ENCODE measurements around the gene TENT5C. TPM values are rescaled to one million over a fixed set of nuclear protein-coding genes. Genes with fewer than 3 reads are reported as not detected.
"Not testable (repeated sequence)": the region's sequence is repeated elsewhere in the genome, so short reads cannot be mapped to it uniquely, and the experiment has no call there.

Gene TENT5C
- 1 to 10 TPM; 3.9 to 4.0 TPM for total RNA-seq

DNA sequence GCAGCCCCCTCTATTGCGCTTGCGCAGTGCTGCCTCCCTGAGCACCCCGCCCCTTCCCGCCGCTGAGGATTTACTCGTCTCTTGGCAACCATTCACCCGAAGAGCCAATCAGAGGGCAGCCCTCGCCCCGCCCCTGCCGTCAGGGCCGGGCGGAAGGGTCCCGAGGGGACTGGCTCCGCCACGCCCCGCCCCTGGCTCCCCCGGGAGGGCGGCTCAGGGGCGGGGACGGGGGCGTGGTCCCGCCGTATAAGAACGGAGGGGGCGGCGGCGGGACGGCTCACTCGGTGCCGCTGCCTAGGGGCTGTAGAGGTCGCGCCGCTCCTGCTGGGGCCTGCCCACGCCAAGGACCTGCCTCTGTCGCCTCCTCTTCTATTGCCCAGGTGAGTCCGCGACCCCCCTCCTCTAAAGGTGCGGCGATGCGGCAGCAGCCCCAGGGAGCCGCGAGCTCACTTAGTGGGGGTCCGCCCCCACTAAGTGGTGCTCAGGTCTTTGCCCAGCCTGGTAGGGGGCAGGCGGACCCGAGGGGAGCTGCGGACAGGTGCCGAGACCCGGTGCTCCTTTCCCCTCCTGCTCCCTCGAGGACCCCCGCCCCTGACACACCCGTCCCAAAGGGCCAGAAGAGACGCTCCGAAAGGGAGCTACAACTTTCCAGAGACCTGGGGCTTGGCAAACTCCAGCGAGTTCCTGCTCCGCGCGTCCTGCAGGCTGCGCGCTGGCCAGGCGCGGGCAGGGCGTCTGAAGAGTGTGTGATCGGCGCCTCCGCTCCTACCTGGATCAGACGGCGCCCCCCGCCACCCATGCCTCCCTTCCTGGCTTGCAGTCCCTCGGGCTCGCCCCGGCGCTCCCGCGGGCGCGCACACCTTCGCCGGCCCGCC is at the start of gene TENT5C:
TSS of gene TENT5C (plus strand) at position 275 of the 875 bp plus-strand sequence. CDS start 16,821 bp downstream, outside the sequence.
- CTCF ChIA-PET, result interaction anchor here (0.9 to 3.1 kb wide), 4 partner anchors 48 to 152 kb away, joined by 3 to 14 read pairs (median 6); no protein-coding TSS in a partner anchor
- POLR2A ChIA-PET, result interaction anchor here (0.6 to 2.4 kb wide), 9 partner anchors 10 to 59 kb away, joined by 3 to 11 read pairs (median 5); no protein-coding TSS in a partner anchor

DNA sequence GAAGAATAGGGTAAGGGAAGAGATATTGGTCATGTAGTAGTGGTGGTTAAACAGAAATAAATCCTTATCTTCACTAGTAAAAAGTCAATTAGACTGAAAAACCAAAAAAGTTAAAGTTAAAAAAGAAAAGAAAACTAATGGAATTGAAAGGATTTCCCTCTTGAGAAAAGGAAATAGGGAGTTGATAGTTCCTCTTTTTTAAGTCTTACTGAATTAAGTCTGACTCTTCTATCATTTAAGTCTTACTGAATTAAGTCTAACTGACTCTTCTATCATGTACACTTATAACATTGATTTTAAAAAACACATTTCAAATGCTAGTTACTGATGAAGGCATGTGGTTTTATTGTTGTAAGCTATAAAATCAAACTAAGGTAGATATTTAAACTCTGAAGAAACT is 49.5 kb upstream of the TENT5C start:
- CTCF ChIA-PET, result no interaction called here
- POLR2A ChIA-PET, result no interaction called here

DNA sequence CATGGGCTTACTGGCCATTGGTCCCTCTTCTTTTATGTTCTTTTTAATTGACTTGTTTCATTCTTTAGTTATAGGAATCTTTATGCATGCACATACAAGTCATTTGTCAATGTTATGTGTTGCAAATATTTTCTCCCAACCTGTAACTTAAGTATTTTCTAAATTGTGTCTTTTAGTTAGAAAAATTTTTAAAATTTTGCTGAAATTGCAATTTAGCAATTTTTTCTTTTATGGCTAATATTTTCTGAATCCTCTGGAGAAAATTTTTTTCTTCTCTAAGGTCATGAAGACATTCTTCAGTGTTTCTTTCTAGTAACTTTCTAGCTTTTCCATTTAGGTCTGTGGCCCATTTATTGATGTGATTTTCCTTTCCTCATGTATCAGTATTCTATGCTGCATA is 48.9 kb upstream of the TENT5C start:
- CTCF ChIA-PET, result no interaction called here

DNA sequence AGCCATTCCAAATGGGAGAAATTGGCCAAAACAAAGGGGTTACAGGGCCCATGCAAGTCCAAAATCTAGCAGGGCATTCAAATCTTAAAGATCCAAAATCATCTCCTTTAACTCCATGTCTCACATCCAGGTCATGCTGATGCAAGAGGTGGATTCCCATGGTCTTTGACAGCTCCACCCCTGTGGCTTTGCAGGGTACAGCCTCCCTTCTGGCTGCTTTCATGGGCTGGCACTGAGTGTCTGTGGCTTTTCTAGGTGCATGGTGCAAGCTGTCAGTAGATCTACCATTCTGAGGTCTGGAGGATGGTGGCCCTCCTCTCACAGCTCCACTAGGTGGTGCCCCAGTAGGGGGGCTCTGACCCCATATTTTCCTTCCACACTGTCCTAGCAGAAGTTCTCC is 47.4 kb upstream of the TENT5C start:
- CTCF ChIA-PET, POLR2A ChIA-PET: not testable (repeated sequence)

More for the DNA sequence above, 48.9 kb upstream of the TENT5C start:
- POLR2A ChIA-PET, result no interaction called here

DNA sequence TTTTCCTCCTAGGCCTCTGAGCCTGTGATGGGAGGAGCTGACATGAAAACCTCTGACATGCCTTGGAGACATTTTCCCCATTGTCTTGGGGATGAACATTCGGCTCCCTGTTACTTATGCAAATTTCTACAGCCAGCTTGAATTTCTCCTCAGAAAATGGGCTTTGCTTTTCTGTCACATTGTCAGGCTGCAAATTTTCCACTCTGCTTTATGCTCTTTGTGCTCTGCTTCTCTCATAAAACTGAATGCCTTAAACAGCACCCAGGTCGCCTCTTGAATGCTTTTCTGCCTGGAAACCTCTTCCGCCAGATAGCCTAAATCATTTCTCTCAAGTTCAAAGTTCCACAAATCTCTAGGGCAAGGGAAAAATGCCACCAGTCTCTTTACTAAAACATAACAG is 46.7 kb upstream of the TENT5C start:
- CTCF ChIA-PET, result no interaction called here
- POLR2A ChIA-PET, result no interaction called here

DNA sequence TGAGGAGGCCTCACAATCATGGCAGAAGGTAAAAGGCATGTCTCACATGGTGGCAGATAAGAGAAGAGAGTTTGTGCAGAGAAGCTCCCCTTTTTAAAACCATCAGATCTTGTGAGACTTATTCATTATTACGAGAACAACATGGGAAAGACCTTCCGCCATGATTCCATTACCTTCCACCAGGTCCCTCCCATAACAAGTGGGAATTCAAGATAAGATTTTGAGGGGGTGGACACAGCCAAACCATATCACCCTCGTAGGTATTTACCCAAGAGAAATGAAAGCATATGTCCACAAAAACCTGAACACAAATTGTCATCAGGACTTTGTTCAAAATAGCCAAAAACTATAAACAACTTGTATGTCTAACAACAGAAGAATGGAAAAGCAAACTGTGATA is 45.9 kb upstream of the TENT5C start:
- ChIA-PET POLR2A (no interaction called here), CTCF (no interaction called here)

DNA sequence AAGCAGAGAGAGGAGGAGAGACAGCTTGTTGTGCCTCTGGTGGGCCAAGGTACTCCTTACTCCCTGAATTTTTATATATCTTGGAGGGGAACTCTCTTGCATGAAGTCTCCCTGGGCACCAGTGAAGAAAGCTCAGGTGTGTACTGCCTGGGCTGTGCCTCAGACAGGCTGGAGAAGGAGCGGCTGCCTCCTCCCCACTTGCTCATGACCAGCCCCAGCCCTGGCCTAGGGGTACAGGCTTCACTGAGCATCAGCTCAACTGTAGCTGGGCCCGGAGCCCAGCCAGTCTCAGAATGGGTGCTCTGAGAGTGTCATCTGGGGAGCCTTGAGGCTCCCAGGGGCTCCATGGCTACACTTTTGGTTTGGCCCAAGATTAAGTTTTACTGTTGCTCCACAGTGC is 44.8 kb upstream of the TENT5C start:
- ChIA-PET CTCF (interaction anchor here (0.6 kb wide), 1 partner anchor 19 kb away, joined by 3 read pairs; no protein-coding TSS in a partner anchor), POLR2A (no interaction called here)

DNA sequence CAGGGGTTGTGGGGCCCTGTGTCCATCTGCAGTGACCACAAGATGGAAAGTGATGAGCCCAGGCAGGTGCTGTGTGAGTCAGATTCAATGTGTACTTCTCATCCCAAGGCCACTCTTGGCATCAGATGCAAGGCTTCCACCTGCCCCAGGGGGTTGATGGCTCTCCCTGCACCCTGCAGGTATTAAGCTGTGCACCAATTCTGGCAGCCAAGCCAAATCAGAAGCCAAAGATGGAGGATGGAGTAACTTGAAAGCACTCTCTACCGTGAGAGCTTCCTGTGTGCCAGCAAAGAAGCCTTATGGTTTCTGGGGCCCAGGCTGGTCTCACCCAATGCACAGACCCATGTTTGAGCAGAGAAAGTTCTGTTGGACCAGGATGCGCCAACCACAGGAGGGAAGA is 44.3 kb upstream of the TENT5C start:
- ChIA-PET CTCF (interaction anchor here (0.6 kb wide), 1 partner anchor 20 kb away, joined by 3 read pairs; no protein-coding TSS in a partner anchor), POLR2A (no interaction called here)

DNA sequence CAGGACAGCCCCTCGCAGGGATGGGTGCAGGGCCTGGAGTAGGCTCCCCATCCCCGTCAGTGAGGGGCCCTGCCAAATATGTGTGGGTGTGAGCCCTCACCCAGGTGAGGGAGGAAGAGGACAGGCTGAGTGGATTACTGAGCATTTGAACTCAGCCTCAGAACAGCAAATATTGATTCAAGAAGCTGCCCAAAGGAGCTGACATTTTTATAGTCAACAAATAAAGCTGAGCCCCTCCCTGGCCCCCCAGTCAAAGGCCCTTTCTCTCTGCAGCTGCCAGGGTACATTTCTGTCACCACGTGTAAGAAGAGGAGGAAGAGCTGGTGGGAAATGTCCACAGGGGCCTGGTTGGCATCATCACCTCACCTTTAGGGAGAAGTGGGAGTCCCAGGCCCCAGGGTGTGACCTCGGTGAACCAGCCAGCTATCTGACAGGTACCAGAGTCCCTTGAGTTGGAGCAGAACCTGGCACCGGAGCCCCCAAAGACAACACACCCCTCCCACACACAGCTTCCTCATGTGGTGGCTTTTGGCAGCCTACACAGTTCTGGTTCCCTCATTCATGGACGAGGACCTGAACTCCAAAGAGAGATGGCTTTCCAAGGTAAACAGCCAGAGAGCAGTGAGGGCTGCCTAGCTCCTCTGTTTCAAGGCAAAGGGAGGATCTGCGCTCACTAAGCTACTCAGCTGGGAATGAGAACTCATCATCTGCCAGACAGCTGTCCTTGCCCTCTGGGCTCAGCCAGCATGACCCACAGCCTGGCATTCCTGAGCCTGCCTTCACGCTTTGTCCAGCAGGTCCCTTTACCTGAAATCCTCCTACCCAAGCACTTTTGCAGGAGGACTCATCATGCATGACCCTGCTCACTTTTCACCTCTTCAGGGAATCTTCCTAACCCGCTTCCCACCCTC is 43.0 kb upstream of the TENT5C start:
- ChIA-PET POLR2A (no interaction called here), CTCF (no interaction called here)

DNA sequence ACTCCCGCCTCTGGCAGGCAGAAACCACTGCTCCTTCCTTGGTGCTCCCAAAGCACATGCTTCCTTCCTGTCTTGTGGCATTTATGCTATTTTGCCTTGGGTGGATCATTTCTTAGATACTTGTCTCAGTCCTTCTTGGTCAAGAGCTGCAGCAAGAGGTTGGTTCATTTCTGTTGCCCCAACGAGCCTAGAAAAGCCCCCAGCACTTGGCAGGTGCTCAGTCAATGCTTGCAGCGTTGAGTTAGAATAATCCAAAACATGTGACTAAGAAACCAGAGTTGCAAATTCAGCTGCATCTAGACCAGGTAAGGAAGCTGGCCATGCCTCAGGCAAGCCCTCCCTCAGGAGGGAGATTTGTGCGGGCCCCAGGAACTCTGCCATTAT is 42.4 kb upstream of the TENT5C start:
- POLR2A ChIA-PET, result no interaction called here

DNA sequence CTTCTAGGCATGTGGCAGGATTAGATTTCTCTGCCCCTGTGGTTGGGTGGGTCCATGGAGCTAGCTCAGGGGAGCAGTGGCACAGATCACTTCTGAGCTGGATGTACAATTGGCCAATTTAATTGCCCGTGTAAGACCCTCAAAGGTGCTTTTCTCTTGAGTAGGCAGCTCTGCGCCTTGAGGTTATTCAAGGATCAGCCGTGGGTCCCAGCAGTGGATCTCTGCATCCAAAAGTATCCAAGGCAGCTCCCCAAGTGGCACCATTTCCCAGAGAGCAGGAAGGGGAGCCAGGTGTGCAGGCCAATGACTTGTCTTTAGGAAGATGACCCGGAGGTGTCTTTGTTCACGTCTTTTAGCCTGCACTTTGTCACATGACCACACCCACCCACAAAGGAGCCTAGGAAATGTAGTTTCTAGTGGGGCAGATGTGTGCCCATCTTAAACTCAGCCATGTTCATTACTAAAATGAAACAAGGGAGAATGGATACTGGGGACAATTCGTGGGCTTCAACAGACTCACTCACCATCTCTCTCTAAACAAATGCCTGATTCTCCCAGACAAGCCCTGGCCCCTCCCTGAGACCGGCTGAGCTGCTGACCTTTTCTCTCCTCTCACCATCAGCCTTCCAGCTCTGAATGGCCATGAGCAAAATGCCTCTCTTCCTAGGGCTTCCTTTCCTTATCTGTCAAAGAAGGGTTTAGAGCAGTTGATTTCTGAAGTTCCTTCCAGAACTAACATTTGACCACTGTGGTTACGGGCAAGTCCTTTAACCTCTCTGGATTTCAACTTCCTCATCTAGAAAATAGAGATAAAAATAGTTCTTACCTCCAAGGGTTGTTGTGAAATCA is 41.4 kb upstream of the TENT5C start:
- POLR2A ChIA-PET, result no interaction called here

More for the DNA sequence above, 42.4 kb upstream of the TENT5C start:
- CTCF ChIA-PET, result no interaction called here

DNA sequence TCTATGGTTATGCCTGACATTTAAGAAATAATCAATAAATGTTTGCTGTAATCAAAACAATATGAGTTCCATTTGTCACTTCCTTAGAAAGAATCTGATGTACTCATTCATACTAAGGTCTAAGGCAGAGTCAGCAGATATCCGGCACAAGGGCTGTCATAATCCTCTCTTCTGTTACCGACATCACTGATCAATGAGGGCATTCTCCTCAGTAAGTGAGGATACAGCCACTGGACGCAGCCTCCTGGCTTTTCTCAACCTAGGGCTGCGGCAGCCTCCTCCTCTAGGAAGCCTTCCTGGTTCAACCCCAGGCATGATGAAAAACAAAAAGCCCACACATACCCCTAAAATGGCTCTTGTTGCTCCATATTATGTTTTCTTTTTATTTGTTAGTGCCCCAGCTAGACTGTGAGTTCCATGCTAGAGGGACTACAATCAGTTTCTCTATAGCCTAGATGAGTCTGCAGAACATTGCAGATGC is 40.7 kb upstream of the TENT5C start:
- ChIA-PET CTCF (no interaction called here), POLR2A (no interaction called here)

More for the DNA sequence above, 41.4 kb upstream of the TENT5C start:
- CTCF ChIA-PET, result no interaction called here

DNA sequence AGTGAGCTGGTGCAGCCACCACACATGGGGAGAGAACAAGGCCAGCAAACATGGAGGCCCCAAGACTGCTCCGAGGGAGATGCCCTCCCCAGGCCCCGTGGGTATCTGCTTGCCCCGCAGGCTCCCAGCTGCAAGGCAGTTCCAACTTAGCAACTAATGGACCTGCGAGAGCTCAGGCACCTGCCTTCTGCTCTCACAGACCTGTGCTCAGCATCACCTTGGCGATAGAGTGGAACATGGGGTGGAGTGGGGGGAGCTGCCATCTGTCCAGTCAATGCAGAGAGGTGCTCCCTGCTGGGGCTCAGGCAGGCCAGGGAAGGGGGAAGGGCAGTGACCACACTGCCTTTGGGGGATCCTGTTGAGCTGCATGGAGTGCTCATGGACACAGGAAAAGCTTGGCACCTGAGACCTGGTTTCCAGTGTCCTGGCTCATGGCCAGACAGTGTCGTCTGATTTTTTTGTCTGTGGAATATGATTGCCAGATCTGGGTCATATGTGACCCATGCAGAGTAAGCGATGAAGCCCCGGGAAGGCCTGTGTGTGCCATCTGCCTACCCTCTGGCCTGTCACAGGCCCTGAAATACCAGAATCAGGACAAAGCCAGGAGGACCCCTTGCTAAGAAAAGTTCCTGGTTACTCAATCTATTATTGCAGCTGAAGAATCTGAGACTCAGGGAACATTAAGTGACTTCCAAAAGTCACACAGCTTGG is 39.9 kb upstream of the TENT5C start:
- ChIA-PET POLR2A (no interaction called here), CTCF (no interaction called here)

DNA sequence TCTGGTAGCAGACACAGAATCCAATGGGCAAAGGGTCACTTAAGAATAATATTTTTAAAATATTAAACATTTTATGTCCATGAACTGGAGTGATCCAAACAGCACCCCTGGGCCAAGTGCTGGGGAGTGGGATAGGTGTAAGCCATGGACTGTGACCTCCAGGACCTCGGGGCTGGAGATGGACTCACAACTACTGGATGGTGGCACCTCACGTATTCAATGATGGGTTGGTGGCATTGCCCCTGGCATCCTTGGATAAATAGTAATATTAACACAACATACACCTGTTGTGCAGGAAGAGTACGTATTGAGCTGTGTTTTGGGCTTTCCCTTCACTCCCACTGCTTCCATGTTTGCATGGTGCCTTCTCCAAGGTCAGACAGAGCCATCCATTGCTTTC is 39.3 kb upstream of the TENT5C start:
- ChIA-PET CTCF (interaction anchor here (0.6 kb wide), 1 partner anchor 54 kb away, joined by 3 read pairs; no protein-coding TSS in a partner anchor), POLR2A (no interaction called here)

DNA sequence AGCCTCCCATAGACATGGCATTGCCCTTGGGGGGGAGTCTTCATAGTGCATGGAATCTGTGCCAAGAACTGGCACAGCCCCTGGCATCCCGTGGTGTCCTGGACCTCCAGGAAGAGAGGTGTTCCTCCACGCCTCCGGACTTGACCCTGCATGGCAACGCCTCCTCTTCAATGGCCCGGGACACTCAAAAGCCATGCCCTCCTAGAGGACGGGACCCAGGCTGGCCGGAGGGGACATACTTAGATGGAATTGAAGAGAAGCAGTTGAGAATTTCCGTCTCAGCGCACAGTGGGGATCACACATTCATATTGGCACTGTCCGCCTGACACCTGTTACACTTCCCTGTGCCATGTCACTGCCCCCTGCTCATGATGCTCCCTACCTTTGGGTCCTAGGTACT is 38.4 kb upstream of the TENT5C start:
- CTCF ChIA-PET, result no interaction called here
- POLR2A ChIA-PET, result no interaction called here

DNA sequence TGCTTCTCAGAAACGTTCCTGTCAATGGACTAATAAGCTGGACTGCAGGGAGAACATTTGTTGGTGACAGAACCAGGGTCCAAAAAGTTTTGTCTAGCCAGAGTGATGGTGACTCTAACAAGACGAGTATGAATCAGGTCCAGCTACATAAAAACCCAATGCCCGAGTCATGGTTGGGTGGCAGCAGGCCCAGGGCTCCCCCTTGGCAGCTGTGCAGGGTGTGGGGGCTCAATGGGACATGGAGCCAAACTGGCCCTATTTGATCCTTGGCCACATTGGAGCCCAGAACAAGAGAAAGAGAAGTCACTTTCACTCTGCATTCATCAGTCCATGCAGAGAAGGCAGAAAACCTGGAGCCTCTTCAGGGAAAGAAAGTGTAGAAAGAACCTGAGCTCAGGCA is 37.9 kb upstream of the TENT5C start:
- ChIA-PET POLR2A (no interaction called here), CTCF (no interaction called here)

DNA sequence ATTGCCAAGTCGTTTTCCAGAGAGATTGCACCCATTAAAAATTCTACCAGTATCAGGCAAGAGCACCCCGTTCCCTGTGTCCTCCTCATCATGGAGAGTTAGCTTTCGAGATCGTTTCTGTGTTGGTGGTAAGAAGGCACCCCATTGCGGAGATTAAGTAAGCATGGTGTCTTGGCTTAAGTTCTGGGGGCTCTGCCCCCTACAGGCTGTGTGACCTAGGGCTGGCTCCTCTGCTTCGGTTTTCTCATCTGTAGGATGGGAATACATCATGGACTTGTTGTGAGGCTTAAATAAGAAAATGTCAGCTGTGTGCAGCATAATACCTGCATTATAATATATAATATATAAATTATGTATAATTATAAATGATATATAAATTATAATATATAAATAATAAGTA is 36.8 kb upstream of the TENT5C start:
- CTCF ChIA-PET, result no interaction called here

DNA sequence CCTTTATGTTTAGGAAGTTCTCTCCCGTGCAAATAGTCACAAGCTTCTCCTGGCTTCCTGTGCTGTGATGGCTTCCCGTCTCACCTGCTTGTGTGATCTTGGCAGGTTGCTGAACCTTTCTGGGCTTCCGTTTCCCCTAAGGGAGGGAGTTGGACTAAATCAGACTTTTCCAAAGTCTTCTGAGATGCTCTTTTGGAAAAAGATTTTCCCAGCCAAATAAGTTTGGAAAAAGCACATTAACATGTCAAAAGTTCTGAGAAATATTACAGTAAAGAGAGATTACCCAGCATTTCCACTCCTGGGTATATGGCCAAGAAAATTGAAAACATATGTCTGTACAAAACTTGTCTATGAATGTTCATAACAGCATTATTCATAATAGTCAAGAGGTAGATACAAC is 36.0 kb upstream of the TENT5C start:
- CTCF ChIA-PET, result no interaction called here
- POLR2A ChIA-PET, result no interaction called here

More for the DNA sequence above, 36.8 kb upstream of the TENT5C start:
- POLR2A ChIA-PET, result no interaction called here

DNA sequence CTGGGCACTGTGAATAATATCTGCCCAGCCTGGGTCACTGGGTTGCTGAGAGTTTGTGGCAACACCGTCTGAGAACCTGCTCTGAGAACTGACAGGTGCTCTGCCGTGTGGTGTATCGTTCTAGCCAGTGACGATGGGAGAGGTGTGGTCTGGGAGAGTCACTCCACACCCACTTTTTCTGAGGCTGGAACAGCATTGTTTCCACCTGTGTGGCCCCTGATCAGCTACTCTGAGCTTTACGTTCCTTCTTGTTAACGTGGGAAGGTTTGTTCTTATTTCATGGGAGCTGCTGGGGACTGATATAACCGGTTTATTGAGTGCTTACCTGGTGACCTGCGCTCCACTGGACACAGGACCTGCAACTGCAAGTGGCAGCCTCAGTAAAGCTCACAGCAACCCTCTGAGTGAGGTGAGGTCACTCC is 34.8 kb upstream of the TENT5C start:
- CTCF ChIA-PET, result interaction anchor here (0.7 kb wide), 1 partner anchor 107 kb away, joined by 3 read pairs; no protein-coding TSS in a partner anchor
- POLR2A ChIA-PET, result no interaction called here
